GM19193 (cell line): ENCODE measurements around the gene LBH.

Experiments
- POLR2A ChIP-seq: IDR thresholded peaks from 4 replicates; pipeline ENCODE4 v1.6.1; 2011; ENCODE audit not compliant: insufficient read depth, insufficient read length; ENCODE audit errors: extremely low read depth

The LBH gene

DNA sequence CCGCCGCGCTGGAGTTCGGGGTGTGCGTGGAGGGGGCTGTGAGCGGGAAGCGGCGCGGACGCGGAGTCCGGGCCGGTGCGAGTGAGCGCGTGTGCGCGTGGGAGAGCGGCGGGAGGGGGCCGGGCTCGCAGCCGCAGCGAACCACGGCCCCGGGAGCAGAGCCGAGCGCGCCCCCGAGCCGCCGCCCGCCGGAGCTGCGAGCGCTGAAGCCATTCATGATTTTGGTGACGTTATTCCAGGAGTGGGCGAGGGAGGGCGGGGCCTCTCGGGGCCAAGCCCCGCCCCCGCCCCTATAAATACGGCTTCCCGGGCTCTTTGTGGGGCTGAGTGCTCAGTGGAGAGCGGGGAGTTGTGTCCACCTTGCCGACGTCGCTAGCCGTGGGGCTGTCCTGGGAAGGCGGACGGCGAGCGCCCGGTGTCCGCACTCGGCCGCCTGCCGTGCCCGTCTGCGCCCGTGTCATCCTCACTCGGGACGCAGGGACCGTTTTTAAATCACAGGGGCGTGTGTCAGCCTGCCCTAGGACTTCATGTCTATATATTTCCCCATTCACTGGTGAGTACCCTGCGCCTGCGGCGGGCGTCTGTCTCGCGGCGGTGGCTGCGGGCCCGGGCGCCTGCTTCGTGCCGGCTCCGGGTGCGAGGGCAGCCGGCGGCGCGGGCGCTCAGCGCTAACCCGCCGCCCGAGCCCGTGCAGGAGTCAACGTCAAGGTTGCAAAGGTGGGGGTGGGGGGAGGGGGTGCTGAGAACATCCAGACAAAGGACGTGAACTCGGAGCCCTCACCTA is at the start of gene LBH:
Gene LBH, plus strand, starts transcription at position 323 of the 784 bp plus-strand sequence. Its CDS starts 205 bp downstream, at position 528.
- TF ChIP-seq POLR2A, result peak; percentile 98

GRCh38 chr2:30184035-30184434 is 47.3 kb upstream of the LBH start:
- no peak for TF ChIP-seq POLR2A

- TF ChIP-seq POLR2A, result no peak
Measured at GRCh38 chr2:30185178-30185577, 46.2 kb upstream of the LBH start.

DNA sequence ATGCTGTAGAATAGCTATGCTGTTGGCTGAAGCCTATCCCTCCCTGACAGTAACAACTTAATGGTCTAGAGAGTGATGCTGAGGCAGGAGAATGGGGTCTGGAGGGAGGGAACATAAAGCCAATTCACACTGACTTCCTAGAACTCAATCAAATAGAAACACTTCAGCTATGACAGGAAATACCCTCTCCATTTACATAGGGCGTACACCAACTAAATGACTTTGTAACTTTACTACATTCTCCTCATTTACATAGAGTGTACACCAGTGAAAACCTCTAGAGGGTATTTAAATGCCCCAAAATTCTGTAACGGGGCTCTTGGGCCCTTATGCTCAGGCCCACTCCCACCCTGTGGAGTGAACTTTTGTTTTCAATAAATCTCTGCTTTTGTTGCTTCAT is 43.0 kb upstream of the LBH start:
- TF ChIP-seq POLR2A, result no peak

GRCh38 chr2:30190637-30191036 is 40.7 kb upstream of the LBH start:
- TF ChIP-seq POLR2A, result no peak

DNA sequence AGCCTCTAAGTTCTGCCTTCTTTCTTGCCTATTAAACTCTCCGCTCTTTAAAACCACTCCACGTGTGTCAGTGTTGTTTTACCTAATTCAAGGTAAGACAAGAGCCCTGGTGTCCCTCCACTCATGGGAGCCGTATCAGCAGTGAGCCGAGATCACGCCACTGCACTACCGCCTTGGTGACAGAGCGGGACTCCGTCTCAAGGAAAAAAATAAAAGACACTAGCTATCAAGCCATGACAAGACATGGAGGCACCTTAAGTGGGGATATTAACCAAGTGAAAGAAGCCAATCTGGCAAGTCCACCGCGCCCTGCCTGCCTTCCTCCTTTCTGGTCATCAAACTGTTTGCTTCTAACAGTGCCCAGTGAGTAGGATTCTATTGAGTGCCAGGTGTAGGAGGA is 40.2 kb upstream of the LBH start:
- TF ChIP-seq POLR2A, result no peak

GRCh38 chr2:30191819-30192271 is 39.5 kb upstream of the LBH start:
- no peak for TF ChIP-seq POLR2A

DNA sequence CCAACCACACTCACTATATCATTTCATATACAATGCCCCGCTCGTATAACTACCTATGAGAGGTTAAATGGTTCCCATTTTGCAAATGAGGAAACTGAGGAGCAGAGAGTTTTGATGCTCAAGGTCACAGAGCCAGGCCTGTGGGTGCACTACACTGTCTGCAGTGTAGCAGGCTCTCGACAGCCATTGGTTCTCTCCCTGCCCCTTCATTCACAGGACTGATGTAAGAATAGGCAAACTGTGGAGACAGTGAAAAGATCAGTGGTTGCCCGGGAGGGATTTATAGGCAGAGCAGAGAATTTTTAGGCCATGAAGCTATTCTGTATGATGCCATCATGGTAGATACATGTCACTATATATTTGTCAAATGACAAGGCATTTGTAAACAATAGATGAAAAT is 39.0 kb upstream of the LBH start:
- no peak for TF ChIP-seq POLR2A

GRCh38 chr2:30193104-30193681 is 38.1 kb upstream of the LBH start:
- no peak for TF ChIP-seq POLR2A

DNA sequence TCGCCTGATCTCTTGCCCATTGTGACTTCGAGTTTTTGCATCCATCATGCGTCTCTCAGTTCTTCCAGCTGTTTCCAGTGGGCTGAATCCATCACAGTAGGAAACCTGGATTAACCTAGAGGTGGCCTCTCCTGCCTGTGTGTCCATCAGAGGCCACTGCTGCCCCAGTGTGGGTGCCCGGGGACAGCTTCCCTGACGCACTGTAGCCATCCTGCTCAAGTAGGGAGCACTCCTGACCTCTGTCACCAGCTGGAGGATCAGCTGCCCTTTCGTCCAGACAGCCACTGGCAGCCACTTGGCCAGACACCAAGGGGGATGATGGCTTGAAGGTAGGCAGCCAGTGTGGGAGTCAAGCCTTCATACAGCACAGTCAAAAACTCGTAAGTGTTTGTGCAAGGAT is 36.9 kb upstream of the LBH start:
- TF ChIP-seq POLR2A, result no peak

- no peak for TF ChIP-seq POLR2A
Measured at GRCh38 chr2:30195016-30195415, 36.3 kb upstream of the LBH start.

DNA sequence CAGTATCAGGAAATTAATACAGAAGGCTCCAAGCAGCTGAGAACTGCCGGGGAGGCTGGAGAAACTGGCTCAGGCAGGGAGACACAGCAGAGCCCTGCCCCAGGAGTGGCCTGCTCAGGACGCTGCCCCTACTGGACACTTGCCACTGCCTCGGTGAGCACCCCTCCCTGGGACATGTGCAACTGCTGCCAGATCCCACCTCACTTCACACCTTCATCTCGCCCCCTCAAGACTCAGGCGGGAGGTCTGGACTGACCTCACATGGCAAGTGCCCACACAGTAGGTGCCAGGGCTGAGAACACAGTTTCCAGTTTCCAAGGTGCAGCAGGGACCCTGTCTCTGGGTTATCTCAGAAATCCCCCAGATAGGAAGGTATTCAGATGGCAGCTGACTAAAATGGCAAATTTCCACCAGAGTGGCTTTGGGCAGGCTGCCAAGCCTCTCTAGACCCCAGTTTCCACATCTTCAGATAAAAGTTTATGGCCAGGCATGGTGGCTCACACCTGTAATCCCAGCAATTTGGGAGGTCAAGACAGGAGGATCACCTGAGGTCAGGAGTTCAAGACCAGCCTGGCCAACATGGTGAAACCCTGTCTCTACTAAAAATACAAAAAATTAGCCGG is 33.7 kb upstream of the LBH start:
- no peak for TF ChIP-seq POLR2A

- TF ChIP-seq POLR2A, result no peak
Measured at GRCh38 chr2:30201990-30202389, 29.3 kb upstream of the LBH start.

GRCh38 chr2:30203156-30203555 is 28.2 kb upstream of the LBH start:
- TF ChIP-seq POLR2A, result no peak

DNA sequence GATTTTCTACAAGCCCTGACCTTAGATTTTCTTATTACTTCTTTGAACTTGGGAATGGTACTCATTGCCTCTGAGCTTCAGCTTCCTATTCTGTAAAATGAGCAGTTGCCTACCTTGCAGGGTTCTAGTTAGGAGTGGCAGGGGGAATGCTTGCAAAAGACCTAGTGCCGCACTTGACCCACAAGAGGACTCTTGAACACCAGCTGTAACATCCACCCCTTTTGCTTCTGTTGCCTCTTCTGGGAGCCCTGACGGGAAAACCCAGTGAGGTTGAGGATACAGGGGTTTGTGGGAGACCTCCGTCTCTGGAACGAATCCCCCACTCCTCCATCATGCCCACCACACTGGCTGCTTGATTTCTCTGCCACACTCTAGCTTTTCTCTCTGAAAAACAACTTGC is 27.1 kb upstream of the LBH start:
- no peak for TF ChIP-seq POLR2A

DNA sequence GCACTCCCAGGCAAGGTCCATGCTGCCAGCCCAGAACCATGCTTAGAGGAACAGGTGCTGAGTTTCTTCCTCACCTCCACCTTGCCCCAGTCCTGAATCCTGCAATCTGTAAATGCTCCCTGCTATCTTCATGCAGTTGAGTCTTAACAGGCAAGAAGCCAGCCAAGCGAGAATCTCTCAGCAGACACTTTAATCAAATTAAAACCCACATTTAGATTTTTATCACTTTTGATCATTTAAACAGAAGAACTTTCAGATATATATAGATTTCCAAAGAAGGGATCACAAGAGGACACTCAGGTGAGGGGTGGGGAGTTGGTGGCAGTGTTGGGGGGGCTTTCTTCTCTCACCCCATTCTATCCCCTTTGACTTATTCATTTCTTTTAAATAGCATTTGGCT is 25.9 kb upstream of the LBH start:
- TF ChIP-seq POLR2A, result no peak

GRCh38 chr2:30206461-30207430 is 24.6 kb upstream of the LBH start:
- no peak for TF ChIP-seq POLR2A
